ENCODE data around the gene LIPC.

The LIPC gene

GRCh38 chr15:58436552-58436951 is 4.8 kb downstream of the LIPC start:
- no peak for DNase-seq (ENCODE audit: low read depth)

- no peak for DNase-seq (ENCODE audit: low read depth)
These were observed 5.8 kb downstream of the LIPC start for GRCh38 chr15:58437531-58438105.

- no peak for DNase-seq (ENCODE audit: low read depth)
These were observed 6.3 kb downstream of the LIPC start for GRCh38 chr15:58438111-58438510.

- DNase-seq (ENCODE audit: low read depth), result peak; percentile 37
These were observed 7.2 kb downstream of the LIPC start for GRCh38 chr15:58438956-58439355.

GRCh38 chr15:58440158-58440910 is 8.5 kb downstream of the LIPC start:
- DNase-seq (ENCODE audit: low read depth), result no peak

GRCh38 chr15:58440922-58441321 is 9.1 kb downstream of the LIPC start:
- DNase-seq (ENCODE audit: low read depth), result no peak

GRCh38 chr15:58441376-58442070 is 9.7 kb downstream of the LIPC start:
- DNase-seq (ENCODE audit: low read depth), result peak; percentile 57

- DNase-seq (ENCODE audit: low read depth), result no peak
These were observed 10.3 kb downstream of the LIPC start for GRCh38 chr15:58442122-58442521.

GRCh38 chr15:58443308-58443707 is 11.5 kb downstream of the LIPC start:
- no peak for DNase-seq (ENCODE audit: low read depth)

- no peak for DNase-seq (ENCODE audit: low read depth)
These were observed 12.3 kb downstream of the LIPC start for GRCh38 chr15:58444056-58444455.

GRCh38 chr15:58444658-58445332 is 13.0 kb downstream of the LIPC start:
- DNase-seq (ENCODE audit: low read depth), result no peak

- no peak for DNase-seq (ENCODE audit: low read depth)
These were observed 14.1 kb downstream of the LIPC start for GRCh38 chr15:58445865-58446264.

- DNase-seq (ENCODE audit: low read depth), result no peak
These were observed 14.7 kb downstream of the LIPC start for GRCh38 chr15:58446521-58446920.

GRCh38 chr15:58447271-58448010 is 15.7 kb downstream of the LIPC start:
- DNase-seq (ENCODE audit: low read depth), result peak; percentile 59

GRCh38 chr15:58448331-58448730 is 16.5 kb downstream of the LIPC start:
- DNase-seq (ENCODE audit: low read depth), result no peak

GRCh38 chr15:58448906-58449305 is 17.1 kb downstream of the LIPC start:
- DNase-seq (ENCODE audit: low read depth), result no peak

- no peak for DNase-seq (ENCODE audit: low read depth)
These were observed 20.0 kb downstream of the LIPC start for GRCh38 chr15:58451826-58452225.

- no peak for DNase-seq (ENCODE audit: low read depth)
These were observed 21.0 kb downstream of the LIPC start for GRCh38 chr15:58452775-58453174.

- no peak for DNase-seq (ENCODE audit: low read depth)
These were observed 22.4 kb downstream of the LIPC start for GRCh38 chr15:58453931-58454793.

- DNase-seq (ENCODE audit: low read depth), result no peak
These were observed 23.2 kb downstream of the LIPC start for GRCh38 chr15:58454950-58455401.

- DNase-seq (ENCODE audit: low read depth), result peak; percentile 55
These were observed 25.7 kb downstream of the LIPC start for GRCh38 chr15:58457466-58457965.
